H9 (cell line): ENCODE results near the gene MDGA2. TPM values are rescaled to one million over a fixed set of nuclear protein-coding genes. Genes with fewer than 3 reads are reported as not detected.

ENCODE experiments used
- DNase-seq: peaks from one replicate; pipeline ENCODE4 v3.0.0-alpha.2; 2017
- H2AFZ ChIP-seq: one replicate; pipeline ENCODE4 v1.6.1; 2013; ENCODE audit warnings: mild to moderate bottlenecking, low read length, control low read depth, moderate library complexity
- H2AK5ac ChIP-seq: 2 replicates; pipeline ENCODE4 v1.6.1; 2013; ENCODE audit warnings: low read length, control low read depth, mixed read lengths; ENCODE audit not compliant: insufficient read length
- H2BK120ac ChIP-seq: one replicate; pipeline ENCODE4 v1.6.1; 2013; ENCODE audit warnings: low read depth, mild to moderate bottlenecking, low read length, control low read depth, inconsistent platforms; ENCODE audit not compliant: poor library complexity, severe bottlenecking
- H2BK12ac ChIP-seq: 2 replicates; pipeline ENCODE4 v1.6.1; 2013; ENCODE audit warnings: low read length, control low read depth, mixed read lengths, low read depth; ENCODE audit not compliant: insufficient read length
- H2BK15ac ChIP-seq: 2 replicates; pipeline ENCODE4 v1.6.1; 2013; ENCODE audit warnings: low read depth, low read length, control low read depth
- H2BK20ac ChIP-seq: one replicate; pipeline ENCODE4 v1.6.1; 2013; ENCODE audit warnings: low read depth, mild to moderate bottlenecking, low read length, control low read depth, inconsistent platforms; ENCODE audit not compliant: poor library complexity, severe bottlenecking
- H2BK5ac ChIP-seq: 2 replicates; pipeline ENCODE4 v1.6.1; 2013; ENCODE audit warnings: low read length, control low read depth, mixed read lengths; ENCODE audit not compliant: insufficient read length
- H3K14ac ChIP-seq: 2 replicates; pipeline ENCODE4 v1.6.1; 2013; ENCODE audit warnings: low read length, control low read depth; ENCODE audit not compliant: insufficient read depth
- H3K18ac ChIP-seq: 2 replicates; pipeline ENCODE4 v1.6.1; 2013; ENCODE audit warnings: low read depth, mild to moderate bottlenecking, mixed read lengths, low read length, control low read depth; ENCODE audit not compliant: insufficient read length
- H3K23ac ChIP-seq: 2 replicates; pipeline ENCODE4 v1.6.1; 2013; ENCODE audit warnings: low read length, control low read depth, mixed read lengths, low read depth; ENCODE audit not compliant: insufficient read length
- H3K23me2 ChIP-seq: 2 replicates; pipeline ENCODE4 v1.6.1; 2013; ENCODE audit warnings: low read depth, mild to moderate bottlenecking, mixed read lengths, low read length, control low read depth; ENCODE audit not compliant: insufficient read length, poor library complexity, severe bottlenecking
- H3K27ac ChIP-seq: 2 replicates; pipeline ENCODE4 v1.5.1; 2013; ENCODE audit warnings: low read length, control low read depth, mixed read lengths, low read depth; ENCODE audit not compliant: insufficient read length
- H3K27me3 ChIP-seq: 2 replicates; pipeline ENCODE4 v1.6.1; 2013; ENCODE audit warnings: low read length, control low read depth, inconsistent platforms; ENCODE audit not compliant: insufficient read depth
- H3K4ac ChIP-seq: 2 replicates; pipeline ENCODE4 v1.6.1; 2013; ENCODE audit warnings: low read depth, mild to moderate bottlenecking, control low read depth, inconsistent platforms, low read length, moderate library complexity
- H3K4me1 ChIP-seq: 2 replicates; pipeline ENCODE4 v1.6.1; 2013; ENCODE audit warnings: low read length, control low read depth, inconsistent platforms; ENCODE audit not compliant: insufficient read depth
- H3K4me2 ChIP-seq: 2 replicates; pipeline ENCODE4 v1.6.1; 2013; ENCODE audit warnings: low read length, control low read depth, mixed read lengths; ENCODE audit not compliant: insufficient read length, insufficient read depth
- H3K56ac ChIP-seq: 2 replicates; pipeline ENCODE4 v1.6.1; 2013; ENCODE audit warnings: low read depth, mild to moderate bottlenecking, mixed read lengths, low read length, control low read depth; ENCODE audit not compliant: insufficient read length
- H3K79me1 ChIP-seq: 2 replicates; pipeline ENCODE4 v1.6.1; 2013; ENCODE audit warnings: low read depth, mild to moderate bottlenecking, moderate library complexity, low read length, control low read depth, inconsistent platforms; ENCODE audit not compliant: insufficient read depth, poor library complexity, severe bottlenecking
- H3K79me2 ChIP-seq: 2 replicates; pipeline ENCODE4 v1.6.1; 2013; ENCODE audit warnings: low read length, control low read depth, inconsistent platforms; ENCODE audit not compliant: insufficient read depth
- H3K9ac ChIP-seq: 2 replicates; pipeline ENCODE4 v1.6.1; 2013; ENCODE audit warnings: low read length, control low read depth, mixed read lengths; ENCODE audit not compliant: insufficient read length; ENCODE audit errors: extremely low read depth
- H3K9me3 ChIP-seq: one replicate; pipeline ENCODE4 v1.6.1; 2013; ENCODE audit warnings: low read depth, low read length, inconsistent platforms; ENCODE audit not compliant: control insufficient read depth
- H3T11ph ChIP-seq: one replicate; pipeline ENCODE4 v1.6.1; 2013; ENCODE audit warnings: mild to moderate bottlenecking, low read length, control low read depth, inconsistent platforms
- H4K20me1 ChIP-seq: one replicate; pipeline ENCODE4 v1.6.1; 2013; ENCODE audit not compliant: control insufficient read depth, insufficient read length, insufficient read depth
- H4K5ac ChIP-seq: 2 replicates; pipeline ENCODE4 v1.6.1; 2013; ENCODE audit warnings: low read depth, mild to moderate bottlenecking, mixed read lengths, low read length, control low read depth; ENCODE audit not compliant: insufficient read length
- H4K8ac ChIP-seq: replicated peaks from 2 replicates; pipeline ENCODE4 v1.6.1; 2013; ENCODE audit warnings: low read length, control low read depth, mixed read lengths, low read depth; ENCODE audit not compliant: insufficient read length
- H4K91ac ChIP-seq: 2 replicates; pipeline ENCODE4 v1.6.1; 2013; ENCODE audit warnings: low read depth, mild to moderate bottlenecking, moderate library complexity, mixed read lengths, low read length, control low read depth; ENCODE audit not compliant: insufficient read length
- H3K27ac Mint-ChIP-seq, 3 experiments: 2 replicates in 2 of 3; 3 replicates in 1 of 3; pipeline ENCODE4 v1.8.0; 2020 to 2021; ENCODE audit warnings: mixed read lengths in 3 of 3, mild to moderate bottlenecking in 1 of 3, moderate library complexity in 1 of 3
- H3K27me3 Mint-ChIP-seq: 2 replicates; pipeline ENCODE4 v1.8.0; 2021; ENCODE audit warnings: low read depth, mild to moderate bottlenecking, moderate library complexity, mixed read lengths
- H3K36me3 Mint-ChIP-seq, 3 experiments: 2 replicates in 2 of 3; 3 replicates in 1 of 3; pipeline ENCODE4 v1.8.0; 2020 to 2021; ENCODE audit warnings: low read depth in 3 of 3, mixed read lengths in 3 of 3; ENCODE audit not compliant: insufficient read depth in 1 of 3
- H3K4me1 Mint-ChIP-seq, 2 experiments: 2 replicates each; pipeline ENCODE4 v1.8.0; 2020; ENCODE audit warnings: mixed read lengths in 2 of 2
- H3K4me3 Mint-ChIP-seq, 2 experiments: 2 replicates in 1 of 2; 3 replicates in 1 of 2; pipeline ENCODE4 v1.8.0; 2020 to 2021; ENCODE audit warnings: mild to moderate bottlenecking in 2 of 2, mixed read lengths in 2 of 2, moderate library complexity in 1 of 2
- H3K9me3 Mint-ChIP-seq, 2 experiments: 2 replicates in 1 of 2; 3 replicates in 1 of 2; pipeline ENCODE4 v1.8.0; 2020; ENCODE audit warnings: mild to moderate bottlenecking in 2 of 2, mixed read lengths in 2 of 2, moderate library complexity in 1 of 2
- CTCF ChIP-seq: fragments of 200-600 bp; sonication (generic); conservative IDR thresholded peaks from 3 replicates; pipeline ENCODE4 v1.8.0; 2021; ENCODE audit warnings: antibody characterized with exemption, mild to moderate bottlenecking
- WGBS: extraction: QIAGEN DNeasy Blood & Tissue Kit; methylation state at CpG from one replicate; pipeline ENCODE4 v1.1.7; 2013; ENCODE audit warnings: missing lambda C conversion rate, low lambda C conversion rate, mixed read lengths; ENCODE audit not compliant: insufficient read length; ENCODE audit errors: extremely low coverage; 5-methylcytosine and 5-hydroxymethylcytosine counted together
- total RNA-seq: library from RNA; stranded (reverse); gene quantifications from 2 replicates; pipeline ENCODE4 v1.2.1, GENCODE V29; 2021

The MDGA2 gene
- total RNA-seq, 1 experiment from 2014 or later, result 1.9 TPM

GRCh38 chr14:47264842-47265241, 410.6 kb downstream of the MDGA2 start:
- no peak overlapping the region for H3K9ac ChIP-seq
- no peak overlapping the region for H2BK12ac ChIP-seq
- H2AFZ ChIP-seq, result no peak overlapping the region
- Mint-ChIP-seq H3K9me3 (no peaks in the 10 kb centered on the region), H3K27me3 (no peaks in the 10 kb centered on the region), H3K4me1 (no peaks in the 10 kb centered on the region), H3K27ac (no peak overlapping the region), H3K36me3 (no peaks in the 10 kb centered on the region), H3K4me3 (no peak overlapping the region)
- H4K5ac ChIP-seq, result no peak overlapping the region
- WGBS, result no CpG with 5 or more reads among the region's 1 CpG
- H3K27ac ChIP-seq, result no peak overlapping the region
- H3K4me2 ChIP-seq, result no peak overlapping the region
- H2BK5ac ChIP-seq, result no peak overlapping the region
- TF ChIP-seq CTCF, result no peak
- no peak overlapping the region for H2BK120ac ChIP-seq
- H3K4me1 ChIP-seq, result no peaks in the 10 kb centered on the region
- H4K20me1 ChIP-seq, result no peaks in the 10 kb centered on the region
- no peak overlapping the region for H3K4ac ChIP-seq
- no peak overlapping the region for H2BK15ac ChIP-seq
- no peak overlapping the region for H3T11ph ChIP-seq
- no peaks in the 10 kb centered on the region for H3K23me2 ChIP-seq
- H3K56ac ChIP-seq, result no peak overlapping the region
- H3K14ac ChIP-seq, result no peak overlapping the region
- H3K27me3 ChIP-seq, result no peaks in the 10 kb centered on the region
- H3K23ac ChIP-seq, result no peak overlapping the region
- DNase-seq, result no peak
- H4K91ac ChIP-seq, result no peak overlapping the region
- no peak overlapping the region for H2AK5ac ChIP-seq
- H3K79me2 ChIP-seq, result no peaks in the 10 kb centered on the region
- no peak overlapping the region for H4K8ac ChIP-seq
- no peaks in the 10 kb centered on the region for H3K9me3 ChIP-seq
- H3K18ac ChIP-seq, result no peak overlapping the region
- H2BK20ac ChIP-seq, result no peak overlapping the region
- no peaks in the 10 kb centered on the region for H3K79me1 ChIP-seq
